ENCODE measurements around the gene ACP1.

ACP1 gene

GRCh38 chr2:279366-279765 lies 14.6 kb downstream of the ACP1 start:
- Histone ChIP-seq H4K20me1 (ENCODE audit: low read depth, low read length) (peaks cover 8% of the 10 kb centered on the region), H3K36me3 (ENCODE audit: low read length) (peaks cover 35% of the 10 kb centered on the region), H3K9ac (ENCODE audit: low read length) (no peak overlapping the region), H3K9me3 (ENCODE audit: insufficient read depth, low read length) (no peaks in the 10 kb centered on the region), H3K4me3 (ENCODE audit: insufficient read depth, low read length, poor library complexity, severe bottlenecking) (no peak overlapping the region), H3K27ac (ENCODE audit: low read depth, low read length) (no peak overlapping the region), H3F3A (ENCODE audit: insufficient read depth) (no peaks in the 10 kb centered on the region), H3K27me3 (ENCODE audit: low read length) (no peaks in the 10 kb centered on the region), H3K4me2 (ENCODE audit: low read depth, low read length, poor library complexity, severe bottlenecking) (no peak overlapping the region), H3K9me2 (replicated peaks; ENCODE audit: insufficient read depth, low read length) (no peaks in the 10 kb centered on the region), H2AFZ (ENCODE audit: low read depth, low read length, severe bottlenecking) (no peak overlapping the region), H3K79me2 (ENCODE audit: insufficient read depth, low read length) (peaks cover 35% of the 10 kb centered on the region)
- TF ChIP-seq EZH2phosphoT487 (conservative IDR thresholded peaks at IDR 0.05; ENCODE audit: low read length) = no peak
- TF ChIP-seq, protein P1, sequence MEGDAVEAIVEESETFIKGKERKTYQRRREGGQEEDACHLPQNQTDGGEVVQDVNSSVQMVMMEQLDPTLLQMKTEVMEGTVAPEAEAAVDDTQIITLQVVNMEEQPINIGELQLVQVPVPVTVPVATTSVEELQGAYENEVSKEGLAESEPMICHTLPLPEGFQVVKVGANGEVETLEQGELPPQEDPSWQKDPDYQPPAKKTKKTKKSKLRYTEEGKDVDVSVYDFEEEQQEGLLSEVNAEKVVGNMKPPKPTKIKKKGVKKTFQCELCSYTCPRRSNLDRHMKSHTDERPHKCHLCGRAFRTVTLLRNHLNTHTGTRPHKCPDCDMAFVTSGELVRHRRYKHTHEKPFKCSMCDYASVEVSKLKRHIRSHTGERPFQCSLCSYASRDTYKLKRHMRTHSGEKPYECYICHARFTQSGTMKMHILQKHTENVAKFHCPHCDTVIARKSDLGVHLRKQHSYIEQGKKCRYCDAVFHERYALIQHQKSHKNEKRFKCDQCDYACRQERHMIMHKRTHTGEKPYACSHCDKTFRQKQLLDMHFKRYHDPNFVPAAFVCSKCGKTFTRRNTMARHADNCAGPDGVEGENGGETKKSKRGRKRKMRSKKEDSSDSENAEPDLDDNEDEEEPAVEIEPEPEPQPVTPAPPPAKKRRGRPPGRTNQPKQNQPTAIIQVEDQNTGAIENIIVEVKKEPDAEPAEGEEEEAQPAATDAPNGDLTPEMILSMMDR (IDR thresholded peaks at IDR 0.05; ENCODE audit: insufficient read depth, low read length, poor library complexity, severe bottlenecking) = no peak

- no peaks in the 10 kb centered on the region for H3K27me3 ChIP-seq (ENCODE audit: low read length)
- H3K9me2 ChIP-seq (replicated peaks; ENCODE audit: insufficient read depth, low read length) = no peaks in the 10 kb centered on the region
- peaks cover 31% of the 10 kb centered on the region for H3K36me3 ChIP-seq (ENCODE audit: low read length)
- peaks cover 2% of the 10 kb centered on the region for H4K20me1 ChIP-seq (ENCODE audit: low read depth, low read length)
- H3K79me2 ChIP-seq (ENCODE audit: insufficient read depth, low read length) = peaks cover 28% of the 10 kb centered on the region
- H3K9me3 ChIP-seq (ENCODE audit: insufficient read depth, low read length) = no peaks in the 10 kb centered on the region
- no peak overlapping the region for H3K27ac ChIP-seq (ENCODE audit: low read depth, low read length)
- no peak overlapping the region for H3K4me2 ChIP-seq (ENCODE audit: low read depth, low read length, poor library complexity, severe bottlenecking)
- H2AFZ ChIP-seq (ENCODE audit: low read depth, low read length, severe bottlenecking) = no peak overlapping the region
- TF ChIP-seq EZH2phosphoT487 (conservative IDR thresholded peaks at IDR 0.05; ENCODE audit: low read length) = no peak
- H3K9ac ChIP-seq (ENCODE audit: low read length) = no peak overlapping the region
- H3F3A ChIP-seq (ENCODE audit: insufficient read depth) = no peaks in the 10 kb centered on the region
- H3K4me3 ChIP-seq (ENCODE audit: insufficient read depth, low read length, poor library complexity, severe bottlenecking) = no peak overlapping the region
Observed at GRCh38 chr2:279956-280649, 15.4 kb downstream of the ACP1 start.

DNA sequence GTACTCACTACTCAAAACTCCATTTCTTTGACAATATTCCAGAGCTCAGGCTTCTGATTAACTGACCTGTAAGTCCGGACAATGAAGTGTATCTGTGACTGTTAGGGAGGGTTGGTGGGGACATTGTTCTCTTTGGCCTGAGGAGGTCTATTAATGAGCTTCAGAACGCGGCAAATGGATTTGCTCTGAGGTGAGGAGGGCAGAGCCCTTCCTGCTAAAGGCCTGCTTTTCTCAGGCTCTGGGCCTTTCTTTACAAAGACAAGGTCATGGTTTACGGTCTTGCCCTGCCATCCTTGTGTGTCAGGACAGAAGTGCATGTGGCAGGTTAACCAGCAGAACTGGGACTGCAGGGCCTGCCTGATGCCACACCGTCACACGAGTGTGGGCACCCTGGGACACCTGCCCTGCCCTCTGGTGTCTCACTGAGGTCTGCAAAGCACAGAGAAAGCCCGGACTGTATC lies 15.9 kb downstream of the ACP1 start:
- no peak overlapping the region for H3K4me3 ChIP-seq (ENCODE audit: insufficient read depth, low read length, poor library complexity, severe bottlenecking)
- no peaks in the 10 kb centered on the region for H3K9me2 ChIP-seq (replicated peaks; ENCODE audit: insufficient read depth, low read length)
- no peak overlapping the region for H3K4me2 ChIP-seq (ENCODE audit: low read depth, low read length, poor library complexity, severe bottlenecking)
- no peaks in the 10 kb centered on the region for H3K9me3 ChIP-seq (ENCODE audit: insufficient read depth, low read length)
- no peak overlapping the region for H3K9ac ChIP-seq (ENCODE audit: low read length)
- peaks cover 31% of the 10 kb centered on the region for H3K36me3 ChIP-seq (ENCODE audit: low read length)
- H3K27me3 ChIP-seq (ENCODE audit: low read length) = no peaks in the 10 kb centered on the region
- H3K27ac ChIP-seq (ENCODE audit: low read depth, low read length) = no peak overlapping the region
- no peaks in the 10 kb centered on the region; the same call in 1 of the 2 replicates for H4K20me1 ChIP-seq (ENCODE audit: low read depth, low read length)
- H3K79me2 ChIP-seq (ENCODE audit: insufficient read depth, low read length) = peaks cover 23% of the 10 kb centered on the region
- TF ChIP-seq EZH2phosphoT487 (conservative IDR thresholded peaks at IDR 0.05; ENCODE audit: low read length) = no peak
- TF ChIP-seq, protein P1 (IDR thresholded peaks at IDR 0.05; ENCODE audit: insufficient read depth, low read length, poor library complexity, severe bottlenecking) = no peak
- no peak overlapping the region for H2AFZ ChIP-seq (ENCODE audit: low read depth, low read length, severe bottlenecking)
- no peaks in the 10 kb centered on the region for H3F3A ChIP-seq (ENCODE audit: insufficient read depth)

GRCh38 chr2:281381-281780 lies 16.6 kb downstream of the ACP1 start:
- H4K20me1 ChIP-seq (ENCODE audit: low read depth, low read length) = no peaks in the 10 kb centered on the region
- no peak overlapping the region for H3K4me3 ChIP-seq (ENCODE audit: insufficient read depth, low read length, poor library complexity, severe bottlenecking)
- H3K27me3 ChIP-seq (ENCODE audit: low read length) = no peaks in the 10 kb centered on the region
- no peak overlapping the region for H3K9ac ChIP-seq (ENCODE audit: low read length)
- peaks cover 17% of the 10 kb centered on the region for H3K79me2 ChIP-seq (ENCODE audit: insufficient read depth, low read length)
- no peak overlapping the region for H3K4me2 ChIP-seq (ENCODE audit: low read depth, low read length, poor library complexity, severe bottlenecking)
- peaks cover 29% of the 10 kb centered on the region for H3K36me3 ChIP-seq (ENCODE audit: low read length)
- no peaks in the 10 kb centered on the region for H3F3A ChIP-seq (ENCODE audit: insufficient read depth)
- no peak overlapping the region for H2AFZ ChIP-seq (ENCODE audit: low read depth, low read length, severe bottlenecking)
- H3K9me2 ChIP-seq (replicated peaks; ENCODE audit: insufficient read depth, low read length) = no peaks in the 10 kb centered on the region
- no peaks in the 10 kb centered on the region for H3K9me3 ChIP-seq (ENCODE audit: insufficient read depth, low read length)
- TF ChIP-seq EZH2phosphoT487 (conservative IDR thresholded peaks at IDR 0.05; ENCODE audit: low read length) = no peak
- TF ChIP-seq, protein P1 (IDR thresholded peaks at IDR 0.05; ENCODE audit: insufficient read depth, low read length, poor library complexity, severe bottlenecking) = no peak
- H3K27ac ChIP-seq (ENCODE audit: low read depth, low read length) = no peak overlapping the region
